ENCODE measurements around the gene PFDN6.
A peak's percentile ranks its signal among the peaks of the same experiment; 100 is the strongest.
"Not testable (repeated sequence)": the region's sequence is repeated elsewhere in the genome, so short reads cannot be mapped to it uniquely, and the experiment has no call there.

The PFDN6 gene

DNA sequence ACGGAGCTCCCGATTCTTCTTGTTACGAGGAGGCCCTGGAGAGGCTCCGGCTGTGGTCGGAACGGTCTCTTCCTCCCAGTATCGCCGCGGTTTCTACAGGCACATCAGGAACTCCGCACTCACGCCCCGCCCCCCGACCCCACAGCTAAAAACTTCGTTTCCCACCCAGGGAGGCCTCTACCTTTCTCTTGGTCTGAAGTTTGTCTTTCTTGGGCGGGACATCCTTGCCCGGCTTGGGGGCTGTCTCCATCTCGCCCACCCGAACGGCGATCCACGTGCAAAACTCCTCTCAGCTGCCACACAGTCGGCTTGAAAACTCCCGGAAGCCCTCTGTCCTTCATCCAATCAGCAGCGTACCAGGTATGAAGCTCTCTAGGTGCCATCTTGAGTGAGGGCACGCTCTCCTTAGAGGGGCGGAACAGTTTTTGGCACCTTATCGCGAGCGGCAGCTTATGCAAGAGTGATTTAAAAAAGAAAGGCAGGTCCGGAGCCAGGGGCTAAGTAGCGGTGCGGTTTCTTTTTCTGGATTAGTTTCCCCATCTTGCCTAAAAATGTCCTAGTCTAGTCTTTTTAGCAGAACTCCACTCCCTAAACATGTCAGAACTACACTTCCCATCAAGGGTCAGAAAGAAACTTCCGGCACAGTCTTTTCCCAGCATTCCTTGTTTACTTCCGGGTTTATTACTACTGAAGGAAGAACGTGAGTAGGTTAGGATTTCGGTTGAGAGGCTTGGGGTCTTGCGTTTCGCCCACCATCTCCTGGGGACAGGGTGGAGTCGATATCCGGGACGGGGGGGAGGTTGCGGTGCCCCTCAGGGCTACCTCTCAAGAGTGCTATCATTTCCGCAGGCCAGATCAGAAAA lies at the start of gene PFDN6, which contains the start of gene WDR46:
TSS of gene PFDN6 (plus strand) at position 681 of the 863 bp plus-strand sequence. CDS start 256 bp downstream, outside the sequence.
TSS of gene WDR46 (minus strand) at position 319 of the 863 bp plus-strand sequence. CDS start at position 250, 69 bp downstream.
- DNase-seq = peak in 55 of 56 donors; percentile 34 to 98 (median 85)

DNA sequence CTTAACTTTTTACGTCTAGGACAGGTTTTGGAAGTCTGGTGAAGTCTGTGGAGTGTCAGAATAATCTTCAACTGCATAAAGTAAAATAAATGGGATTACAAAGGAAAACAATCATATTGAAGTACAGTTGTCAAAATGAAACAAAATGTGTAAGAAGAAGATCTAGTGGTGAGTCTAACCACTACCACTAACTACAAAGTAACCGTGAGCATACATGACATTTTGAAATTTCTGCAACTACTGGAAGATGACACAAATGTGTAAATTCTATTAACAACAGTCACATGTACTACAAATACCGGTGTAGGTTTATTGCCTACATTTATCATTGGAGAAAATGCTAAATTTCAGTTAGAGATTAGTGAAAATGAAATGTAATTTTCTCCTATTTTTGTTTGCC lies 47.4 kb upstream of the PFDN6 start:
- DNase-seq = no peak

DNA sequence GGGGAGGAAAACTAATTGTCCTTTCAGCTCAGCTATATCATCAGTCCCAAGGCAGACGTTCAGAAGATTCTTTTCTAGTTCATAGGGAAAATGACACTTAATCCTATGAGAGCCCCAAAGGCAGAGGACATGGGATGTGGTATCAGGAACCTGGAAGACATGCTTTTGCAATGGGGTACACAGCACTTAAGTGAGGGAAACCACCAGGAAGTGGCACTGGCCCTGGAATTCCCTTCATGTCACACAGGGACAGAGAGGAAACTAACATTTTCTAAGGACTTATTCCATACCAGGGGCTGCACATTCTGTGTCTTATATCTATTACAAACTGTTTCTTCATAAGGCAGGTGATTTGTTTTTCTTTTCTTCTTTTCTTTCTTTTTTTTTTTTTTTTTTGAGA lies 45.9 kb upstream of the PFDN6 start:
- no peak for DNase-seq

DNA sequence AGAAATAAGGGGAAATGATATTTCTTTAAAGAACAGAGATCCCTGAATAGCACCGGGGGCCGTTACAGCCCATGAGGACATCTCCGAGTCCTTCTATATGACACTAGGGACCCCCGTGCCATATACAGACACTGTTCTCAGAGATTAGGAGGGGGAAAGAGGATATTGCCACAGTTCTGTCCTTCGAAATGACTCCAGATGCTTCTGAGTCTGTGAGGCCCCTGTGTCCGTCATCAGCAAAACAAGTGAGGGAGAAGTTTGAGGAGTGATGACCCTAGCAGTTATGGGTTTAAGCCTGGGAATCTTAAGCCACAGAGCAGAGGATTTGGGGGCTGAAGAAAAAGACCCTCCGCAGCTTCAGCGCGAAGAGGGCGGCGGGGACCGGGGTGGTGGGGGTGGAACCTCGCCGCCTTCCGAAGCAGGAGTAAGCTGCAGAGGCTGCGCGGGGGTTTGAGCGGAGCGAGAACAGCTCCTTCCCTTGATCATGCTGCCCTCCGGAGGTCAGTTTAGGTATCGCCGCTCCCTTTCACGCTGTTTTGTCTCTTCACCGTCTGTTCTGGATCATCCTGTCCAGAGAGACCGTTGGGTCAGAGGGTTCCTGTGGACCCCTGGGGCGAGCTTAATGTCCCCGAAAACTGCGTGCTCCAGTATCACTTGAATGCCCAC lies 41.3 kb upstream of the PFDN6 start:
- DNase-seq = peak; percentile 12 to 90 (median 70)

DNA sequence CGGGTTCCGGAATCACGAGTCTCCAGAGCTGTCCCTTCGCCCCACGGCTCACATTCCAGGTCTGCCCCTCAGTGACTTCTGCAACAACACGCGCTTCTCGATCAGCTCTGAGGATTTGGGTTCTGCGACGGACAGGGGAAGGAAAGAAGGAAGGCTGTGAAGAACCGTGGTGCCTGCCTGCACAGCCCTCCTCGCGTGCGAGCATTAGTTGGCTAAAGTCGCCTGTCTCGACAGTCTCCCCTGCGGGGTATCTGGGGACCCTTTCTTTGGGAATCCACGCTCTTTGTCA lies 40.8 kb upstream of the PFDN6 start:
- peak in 6 of 56 donors; percentile 50 to 78 (median 62) for DNase-seq

DNA sequence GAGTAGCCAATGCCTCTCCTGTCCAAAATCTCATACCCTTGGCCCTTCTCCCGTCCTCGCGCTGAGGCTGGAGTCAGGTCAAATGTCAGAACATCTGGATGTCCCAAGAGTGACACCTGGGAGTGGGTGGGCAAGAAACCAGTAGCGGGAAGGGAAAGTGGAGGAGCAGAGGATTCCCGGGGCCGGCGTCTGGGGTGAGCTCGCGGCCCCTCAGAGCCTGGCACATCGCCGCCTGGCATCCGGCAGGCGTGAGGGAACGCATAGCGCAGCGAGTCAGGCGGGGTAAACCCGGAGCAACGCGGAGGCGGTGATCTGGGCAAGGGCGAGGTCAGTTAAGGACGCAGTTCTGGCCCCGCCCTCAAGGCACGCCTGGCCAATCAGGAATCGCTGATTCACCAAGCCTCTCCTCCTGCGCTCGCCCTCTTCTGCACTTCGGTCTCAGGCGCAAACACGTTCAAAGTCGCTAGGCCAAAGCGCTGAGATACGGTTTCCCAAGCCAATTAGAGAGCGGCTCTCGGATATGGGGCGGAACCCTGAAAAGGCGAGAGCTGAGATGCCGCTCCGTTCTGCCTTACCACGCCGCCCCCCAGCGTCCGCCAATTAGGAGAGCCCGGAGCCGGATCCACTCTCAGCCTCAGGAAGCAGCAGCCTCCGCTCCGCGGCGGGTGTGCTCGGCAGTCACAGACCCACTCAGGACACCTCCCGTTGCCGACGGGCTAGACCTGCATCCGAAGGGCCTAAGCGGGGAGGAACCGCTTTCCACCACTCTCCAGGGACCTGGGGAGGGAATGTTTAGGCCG lies 40.3 kb upstream of the PFDN6 start:
- peak; percentile 29 to 99 (median 95) for DNase-seq

DNA sequence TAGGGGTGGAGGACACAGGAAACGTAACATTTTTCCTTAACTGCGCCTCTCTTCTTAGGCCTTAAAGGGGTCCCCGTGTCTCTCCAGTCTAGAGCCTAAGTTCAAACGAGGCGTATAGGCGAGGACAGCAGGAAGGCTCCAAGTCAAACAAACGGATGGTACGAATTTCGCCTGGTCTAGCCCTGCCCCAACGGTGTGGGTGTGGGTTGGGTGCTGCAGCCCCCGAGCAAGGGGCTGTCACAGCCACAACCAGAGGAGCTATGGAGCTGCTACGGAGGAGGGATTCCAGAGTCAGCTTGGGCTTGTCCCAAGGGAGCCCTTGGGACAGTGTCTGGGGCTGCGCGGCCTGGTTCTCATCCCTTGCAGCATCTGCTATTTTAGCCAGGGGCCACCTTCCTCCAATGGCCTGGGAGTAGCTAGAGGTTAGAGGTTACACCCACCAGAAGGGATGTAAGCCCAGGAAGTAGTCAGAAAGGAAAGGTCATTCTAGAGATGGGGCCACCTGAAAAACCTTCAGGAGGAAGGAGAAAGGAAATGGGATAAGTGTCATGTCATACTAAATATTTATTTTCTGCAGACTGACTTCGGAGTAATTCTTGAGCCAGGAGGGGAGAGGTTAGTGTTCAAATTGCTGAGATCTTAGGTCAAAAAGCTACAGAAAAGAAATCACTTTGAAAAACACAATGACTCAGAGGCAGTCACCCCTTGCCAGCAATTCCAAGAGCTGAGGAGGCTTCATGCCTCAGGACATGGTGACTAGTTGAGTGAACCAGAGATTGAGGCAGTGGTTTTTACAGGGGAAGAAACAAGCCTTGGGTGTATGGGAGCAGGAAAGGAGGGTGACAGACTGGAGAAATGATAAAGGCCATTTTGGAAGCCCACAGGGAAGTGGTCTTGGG lies 39.4 kb upstream of the PFDN6 start:
- DNase-seq = peak in 3 of 56 donors; percentile 0 to 23 (median 2)

DNA sequence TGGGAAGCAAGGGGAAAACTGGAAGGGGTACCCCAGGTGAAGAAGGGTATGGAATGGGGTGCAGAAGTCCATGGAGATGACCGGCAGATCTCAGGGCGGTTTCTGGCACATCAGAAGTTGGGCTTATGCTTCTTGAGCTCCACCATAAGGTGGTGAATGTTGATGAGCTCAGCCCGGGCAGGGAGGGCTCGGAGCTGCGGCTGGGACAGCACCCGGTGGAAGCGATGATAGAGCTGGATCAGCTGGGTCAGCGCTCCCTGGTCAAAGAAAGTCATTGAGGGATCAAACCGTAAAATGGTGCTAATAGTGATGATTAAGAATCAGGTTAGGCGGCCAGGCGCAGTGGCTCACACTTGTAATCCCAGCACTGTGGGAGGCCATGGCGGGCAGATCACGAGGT lies 38.7 kb upstream of the PFDN6 start:
- no peak for DNase-seq

DNA sequence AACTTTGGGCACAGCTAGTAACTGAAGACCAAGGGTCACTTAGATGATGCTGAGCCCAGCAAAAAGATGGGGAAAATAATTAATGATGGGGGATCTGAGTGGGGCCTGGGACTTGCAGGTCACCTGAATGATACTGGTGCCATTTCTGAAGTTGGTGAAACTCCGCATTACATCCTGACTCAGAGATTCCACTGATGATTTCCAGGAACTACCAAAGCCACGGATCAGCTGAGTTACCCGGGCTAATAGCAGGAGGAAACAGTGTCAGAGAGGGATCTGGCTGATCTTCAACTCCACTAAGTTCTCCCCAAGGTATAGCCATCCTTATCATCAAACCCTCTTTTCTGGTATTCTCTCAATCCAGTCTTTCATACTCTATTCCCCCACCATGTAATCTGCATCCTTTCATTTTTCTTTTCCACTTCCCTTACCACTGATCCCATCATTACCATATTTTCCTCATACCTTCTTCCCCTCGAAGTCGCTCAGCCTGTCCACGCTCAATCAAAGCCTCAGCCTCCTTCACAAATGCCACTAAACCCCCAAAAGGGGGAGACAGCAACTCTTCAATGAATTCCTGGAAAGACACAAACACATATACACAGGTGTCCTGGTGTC lies 37.9 kb upstream of the PFDN6 start:
- no peak for DNase-seq

DNA sequence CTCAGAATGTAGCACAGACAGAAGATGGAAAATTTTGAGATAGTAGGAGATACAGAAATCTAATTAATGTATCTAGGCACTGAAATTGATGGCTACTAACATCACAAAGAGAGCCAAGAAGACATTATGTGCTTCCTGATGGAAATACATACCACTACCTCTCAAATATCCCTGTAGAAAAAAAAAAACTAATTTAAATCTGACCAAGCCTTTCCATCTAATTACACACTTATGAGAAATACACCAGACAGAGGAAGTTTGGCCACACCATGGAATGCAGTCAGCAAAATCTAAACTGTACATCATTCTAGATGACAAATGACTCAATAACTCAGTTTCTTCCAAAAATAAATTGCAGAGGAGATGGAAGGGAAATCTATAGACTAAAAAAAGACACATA lies 36.6 kb upstream of the PFDN6 start:
- no peak for DNase-seq

DNA sequence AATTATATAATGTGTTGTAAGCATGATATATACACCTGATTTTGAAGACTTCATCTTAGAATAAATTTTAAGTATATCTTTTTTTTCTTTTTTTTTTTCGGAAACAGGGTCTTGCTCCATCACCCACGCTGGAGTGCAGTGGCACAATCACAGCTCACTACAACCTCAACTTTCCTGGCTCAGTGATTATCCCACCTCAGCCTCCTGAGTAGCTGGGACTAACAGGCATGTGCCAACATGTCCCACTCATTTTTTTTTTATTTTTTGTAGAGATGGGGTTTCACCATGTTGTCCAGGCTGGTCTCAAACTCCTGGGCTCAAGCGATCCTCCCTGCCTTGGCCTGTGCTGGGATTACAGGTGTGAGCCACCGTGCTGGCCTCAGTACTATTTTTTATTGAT lies 34.8 kb upstream of the PFDN6 start:
- no peak for DNase-seq

DNA sequence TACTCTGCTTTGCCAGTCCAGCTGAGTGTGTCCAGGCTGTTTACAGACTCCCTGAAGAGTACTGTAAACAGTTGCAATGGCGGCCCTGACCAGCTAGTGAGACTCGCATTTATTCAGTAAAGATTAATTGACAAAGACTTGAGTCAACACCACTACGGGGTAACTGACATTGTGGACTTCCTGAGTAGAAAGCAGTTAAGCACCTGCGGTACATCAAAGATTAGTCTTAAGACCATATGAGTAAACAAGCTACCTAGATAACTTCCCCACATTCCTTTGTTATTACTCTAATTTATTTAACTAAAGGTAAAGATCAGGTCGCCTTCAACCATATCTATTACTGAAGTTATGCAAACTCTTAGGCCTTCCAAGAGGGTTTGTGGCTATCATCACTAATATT lies 30.4 kb upstream of the PFDN6 start:
- DNase-seq = no peak

DNA sequence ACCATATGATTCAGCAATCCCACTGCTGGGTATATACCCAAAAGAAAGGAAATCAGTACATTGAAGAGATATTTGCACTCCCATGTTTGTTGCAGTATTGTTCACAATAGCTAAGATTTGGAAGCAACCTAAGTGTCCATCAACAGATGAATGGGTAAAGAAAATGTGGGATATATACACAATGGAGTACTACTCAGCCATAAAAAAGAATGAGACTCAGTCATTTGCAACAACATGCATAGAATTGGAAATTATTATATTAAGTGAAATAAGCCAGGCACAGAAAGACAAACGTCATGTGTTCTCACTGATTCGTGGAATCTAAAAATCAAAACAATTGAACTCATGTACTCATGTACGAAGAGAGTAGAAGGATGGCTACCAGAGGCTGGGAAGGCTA lies 26.9 kb upstream of the PFDN6 start:
- DNase-seq = not testable (repeated sequence)

DNA sequence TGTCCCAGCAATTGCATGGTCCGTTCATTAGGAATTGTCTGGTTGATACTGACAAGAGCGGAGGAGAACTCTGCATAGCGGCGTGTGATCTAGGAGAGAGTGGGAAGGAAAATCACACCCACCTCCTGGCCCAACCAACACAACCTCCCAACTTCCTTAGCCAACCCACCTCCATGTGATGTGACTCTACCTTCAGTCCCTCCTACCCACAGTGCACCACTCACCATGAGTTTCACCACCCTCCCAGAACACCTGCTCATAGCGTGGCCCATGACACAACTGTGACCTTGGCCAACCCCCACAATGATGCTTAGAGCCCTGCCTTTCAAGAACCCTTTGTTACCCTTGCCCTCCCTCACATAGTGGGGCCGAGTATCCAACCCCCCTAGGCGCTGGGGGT lies 25.4 kb upstream of the PFDN6 start:
- DNase-seq = no peak

DNA sequence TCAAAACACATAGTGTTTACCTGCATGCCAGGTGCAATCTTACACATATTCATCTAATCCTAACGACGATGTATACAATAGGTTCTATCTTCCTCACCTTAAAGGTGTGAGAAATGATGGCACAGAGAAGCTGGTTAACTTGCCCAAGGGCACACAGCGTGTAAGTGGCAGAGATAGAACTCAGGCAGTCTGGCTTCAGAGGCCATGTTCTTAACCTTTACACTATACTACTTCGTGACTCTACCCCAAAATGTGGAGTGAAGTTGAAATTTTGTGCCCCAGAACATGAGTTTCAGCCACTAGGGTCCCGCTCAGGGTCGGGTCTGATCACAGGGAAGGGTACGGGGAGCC lies 18.3 kb upstream of the PFDN6 start:
- peak in 1 of 56 donors; percentile 52 for DNase-seq

DNA sequence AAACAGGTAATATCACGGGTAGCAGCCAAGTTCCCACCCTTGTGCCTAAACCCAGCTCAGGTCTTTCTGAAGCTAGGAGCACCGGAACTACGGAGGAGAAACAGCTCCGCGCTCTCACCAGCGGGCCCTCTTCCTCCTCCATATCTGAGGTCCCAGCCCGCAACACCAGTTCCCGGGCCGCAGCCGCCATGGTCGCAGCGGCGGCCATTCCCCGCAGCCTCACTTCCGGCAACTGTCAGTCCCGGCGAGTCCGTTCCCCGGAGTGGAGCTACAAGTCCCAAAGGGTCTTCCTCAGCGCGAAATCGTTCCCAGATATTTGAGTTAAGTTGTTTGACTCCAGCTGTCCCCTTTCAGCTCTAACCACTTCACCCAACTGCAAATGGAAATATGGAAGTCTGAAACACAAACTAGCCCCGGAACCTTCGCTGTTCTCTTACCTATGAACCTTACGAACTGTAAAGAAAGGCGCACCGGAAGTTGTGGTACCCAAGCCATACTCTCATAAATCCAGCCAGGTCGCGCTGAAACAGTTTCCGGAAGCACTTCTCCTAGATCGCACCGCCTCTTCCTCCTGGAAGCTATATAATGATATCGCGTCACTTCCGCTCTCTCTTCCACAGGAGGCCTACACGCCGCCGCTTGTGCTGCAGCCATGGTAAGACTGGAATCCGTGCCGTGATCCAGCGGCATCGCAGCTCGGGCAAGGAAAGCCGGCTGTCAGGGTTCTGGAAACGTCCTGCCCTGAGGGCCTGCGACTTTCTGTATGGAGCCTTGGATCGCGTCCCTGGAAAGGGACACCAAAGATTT lies 17.7 kb upstream of the PFDN6 start, which contains the start of the genes RPS18 and VPS52:
TSS of gene RPS18 (plus strand) at position 608 of the 807 bp plus-strand sequence. CDS start at position 653, 45 bp downstream.
TSS of gene VPS52 (minus strand) at position 409 of the 807 bp plus-strand sequence. CDS start at position 208, 201 bp downstream.
- DNase-seq = peak; percentile 60 to 99 (median 92)

DNA sequence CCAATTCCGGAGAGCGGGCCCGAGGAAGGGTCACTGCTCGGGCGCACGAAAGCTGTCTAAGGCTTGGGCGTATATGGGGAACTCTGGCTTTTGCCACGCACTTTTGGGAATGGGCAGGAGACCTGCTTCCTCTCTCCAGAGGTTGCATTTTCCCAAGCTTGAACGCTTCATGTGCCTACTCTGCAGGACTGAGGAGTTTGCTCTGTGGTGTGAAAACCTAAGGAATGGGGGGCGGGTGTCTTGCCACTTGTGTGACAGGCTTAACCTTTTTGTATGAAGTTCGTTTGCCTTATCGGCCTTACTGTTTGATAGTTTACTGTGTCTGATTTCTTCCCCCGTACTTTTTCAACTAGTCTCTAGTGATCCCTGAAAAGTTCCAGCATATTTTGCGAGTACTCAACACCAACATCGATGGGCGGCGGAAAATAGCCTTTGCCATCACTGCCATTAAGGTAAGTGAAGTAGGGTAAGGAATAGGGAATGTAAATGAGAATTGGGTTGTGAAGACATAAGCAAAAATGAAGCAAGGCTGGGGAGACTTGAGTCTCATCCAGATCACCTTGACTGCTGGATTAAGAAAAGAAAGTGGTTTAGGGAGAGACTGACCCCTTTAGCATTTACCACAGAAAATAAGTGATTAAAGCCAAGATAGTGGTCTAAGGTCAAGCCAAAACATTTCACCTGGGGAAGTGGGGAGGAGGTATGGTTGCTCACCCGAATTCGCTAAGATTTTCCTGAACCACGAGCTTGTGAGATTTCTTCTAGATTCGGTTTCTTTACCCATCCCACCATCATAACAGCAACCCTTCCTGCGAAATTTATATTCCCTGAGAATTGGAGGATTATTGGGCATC lies 16.9 kb upstream of the PFDN6 start:
- no peak for DNase-seq

Data from amygdala (tissue), 56 donors.